IPS-18a (cell line): ENCODE measurements around the gene GPR173.

ENCODE experiments used
- H3K27ac ChIP-seq: one replicate; pipeline ENCODE4 v1.5.1; 2013; ENCODE audit warnings: low read length
- H3K27me3 ChIP-seq: one replicate; pipeline ENCODE4 v1.6.1; 2013; ENCODE audit warnings: mild to moderate bottlenecking, low read length; ENCODE audit not compliant: control insufficient read depth, insufficient read depth
- H3K36me3 ChIP-seq: one replicate; pipeline ENCODE4 v1.6.1; 2013; ENCODE audit warnings: low read depth, low read length; ENCODE audit not compliant: control insufficient read depth
- H3K4me1 ChIP-seq: one replicate; pipeline ENCODE4 v1.6.1; 2013; ENCODE audit warnings: low read depth, low read length; ENCODE audit not compliant: control insufficient read depth
- H3K4me3 ChIP-seq: one replicate; pipeline ENCODE4 v1.5.1; 2013; ENCODE audit warnings: low read length
- H3K9ac ChIP-seq: one replicate; pipeline ENCODE4 v1.6.1; 2013; ENCODE audit warnings: mild to moderate bottlenecking, low read length, moderate library complexity
- H3K9me3 ChIP-seq: one replicate; pipeline ENCODE4 v1.6.1; 2013; ENCODE audit warnings: low read depth, low read length; ENCODE audit not compliant: control insufficient read depth

Gene GPR173

GRCh38 chrX:53028678-53029077 is 19.9 kb upstream of the GPR173 start:
- Histone ChIP-seq H3K4me3 (no peak overlapping the region), H3K27me3 (no peaks in the 10 kb centered on the region), H3K36me3 (no peaks in the 10 kb centered on the region), H3K4me1 (no peaks in the 10 kb centered on the region), H3K9ac (no peak overlapping the region), H3K9me3 (peaks cover 3% of the 10 kb centered on the region), H3K27ac (no peak overlapping the region)

- Histone ChIP-seq H3K36me3 (no peaks in the 10 kb centered on the region), H3K4me1 (no peaks in the 10 kb centered on the region), H3K9ac (no peak overlapping the region), H3K9me3 (no peaks in the 10 kb centered on the region), H3K27ac (no peak overlapping the region), H3K4me3 (no peak overlapping the region), H3K27me3 (no peaks in the 10 kb centered on the region)
Observed at GRCh38 chrX:53031380-53031779, 17.2 kb upstream of the GPR173 start.

- Histone ChIP-seq H3K9me3 (peaks cover 2% of the 10 kb centered on the region), H3K4me1 (no peaks in the 10 kb centered on the region), H3K27ac (no peak overlapping the region), H3K4me3 (no peak overlapping the region), H3K36me3 (no peaks in the 10 kb centered on the region), H3K27me3 (no peaks in the 10 kb centered on the region), H3K9ac (no peak overlapping the region)
Observed at GRCh38 chrX:53036149-53036548, 12.4 kb upstream of the GPR173 start.

GRCh38 chrX:53039236-53039635 is 9.4 kb upstream of the GPR173 start:
- Histone ChIP-seq H3K9me3 (peaks cover 2% of the 10 kb centered on the region), H3K27ac (no peak overlapping the region), H3K9ac (no peak overlapping the region), H3K36me3 (no peaks in the 10 kb centered on the region), H3K4me3 (no peak overlapping the region), H3K27me3 (no peaks in the 10 kb centered on the region), H3K4me1 (no peaks in the 10 kb centered on the region)

- Histone ChIP-seq H3K4me1 (no peaks in the 10 kb centered on the region), H3K27ac (no peak overlapping the region), H3K9ac (no peak overlapping the region), H3K27me3 (no peaks in the 10 kb centered on the region), H3K4me3 (no peak overlapping the region), H3K9me3 (peaks cover 5% of the 10 kb centered on the region), H3K36me3 (no peaks in the 10 kb centered on the region)
Observed at GRCh38 chrX:53044995-53045394, 3.6 kb upstream of the GPR173 start.

GRCh38 chrX:53047228-53047627 is 1.4 kb upstream of the GPR173 start:
- Histone ChIP-seq H3K27ac (no peak overlapping the region), H3K4me1 (no peaks in the 10 kb centered on the region), H3K9me3 (peaks cover 3% of the 10 kb centered on the region)

GRCh38 chrX:53049127-53049517 is 533 bp downstream of the GPR173 start:
- Histone ChIP-seq H3K27ac (no peak overlapping the region), H3K4me3 (peak overlapping the region; percentile 48), H3K4me1 (no peaks in the 10 kb centered on the region), H3K36me3 (no peaks in the 10 kb centered on the region), H3K9me3 (peaks cover 14% of the 10 kb centered on the region), H3K27me3 (no peaks in the 10 kb centered on the region), H3K9ac (peak overlapping the region; percentile 6)

More at GRCh38 chrX:53047228-53047627, 1.4 kb upstream of the GPR173 start:
- Histone ChIP-seq H3K4me3 (no peak overlapping the region), H3K9ac (no peak overlapping the region), H3K36me3 (no peaks in the 10 kb centered on the region), H3K27me3 (no peaks in the 10 kb centered on the region)

GRCh38 chrX:53050841-53051240 is 2.3 kb downstream of the GPR173 start:
- no peak overlapping the region for H3K27ac ChIP-seq
- no peaks in the 10 kb centered on the region for H3K4me1 ChIP-seq
- no peaks in the 10 kb centered on the region for H3K36me3 ChIP-seq
- no peak overlapping the region for H3K4me3 ChIP-seq
- no peak overlapping the region for H3K9ac ChIP-seq
- peaks cover 11% of the 10 kb centered on the region for H3K9me3 ChIP-seq
- H3K27me3 ChIP-seq = no peaks in the 10 kb centered on the region

- Histone ChIP-seq H3K9ac (no peak overlapping the region), H3K9me3 (peaks cover 14% of the 10 kb centered on the region), H3K4me3 (no peak overlapping the region), H3K27me3 (no peaks in the 10 kb centered on the region), H3K36me3 (no peaks in the 10 kb centered on the region), H3K4me1 (no peaks in the 10 kb centered on the region), H3K27ac (no peak overlapping the region)
Observed at GRCh38 chrX:53055244-53055849, 6.8 kb downstream of the GPR173 start.

- H3K27ac ChIP-seq = no peak overlapping the region
- H3K9ac ChIP-seq = no peak overlapping the region
- H3K9me3 ChIP-seq = peaks cover 14% of the 10 kb centered on the region
- no peaks in the 10 kb centered on the region for H3K4me1 ChIP-seq
- no peaks in the 10 kb centered on the region for H3K36me3 ChIP-seq
- H3K27me3 ChIP-seq = no peaks in the 10 kb centered on the region
- H3K4me3 ChIP-seq = no peak overlapping the region
Observed at GRCh38 chrX:53056292-53056691, 7.7 kb downstream of the GPR173 start.

- no peaks in the 10 kb centered on the region for H3K4me1 ChIP-seq
- no peak overlapping the region for H3K4me3 ChIP-seq
- no peaks in the 10 kb centered on the region for H3K27me3 ChIP-seq
- no peak overlapping the region for H3K9ac ChIP-seq
- H3K9me3 ChIP-seq = peaks cover 18% of the 10 kb centered on the region
- no peak overlapping the region for H3K27ac ChIP-seq
- no peaks in the 10 kb centered on the region for H3K36me3 ChIP-seq
Observed at GRCh38 chrX:53065104-53065503, 16.5 kb downstream of the GPR173 start.

GRCh38 chrX:53071064-53071463 is 22.5 kb downstream of the GPR173 start:
- H3K4me3 ChIP-seq = no peak overlapping the region
- peaks cover 7% of the 10 kb centered on the region for H3K9me3 ChIP-seq
- no peak overlapping the region for H3K9ac ChIP-seq

More at GRCh38 chrX:53071064-53071463, 22.5 kb downstream of the GPR173 start:
- Histone ChIP-seq H3K4me1 (no peaks in the 10 kb centered on the region), H3K27me3 (no peaks in the 10 kb centered on the region), H3K36me3 (no peaks in the 10 kb centered on the region), H3K27ac (no peak overlapping the region)
